Forelimb muscle (tissue), 1 donor: Measurements from ENCODE around the gene VPS51. TPM values are rescaled to one million over a fixed set of nuclear protein-coding genes. Genes with fewer than 3 reads are reported as not detected.

Source experiments
- polyA plus RNA-seq: library from polyadenylated mRNA; unstranded; fragments of 120-200 nt; gene quantifications from one replicate; pipeline ENCODE4 v1.2.1, GENCODE V29; 2013; ENCODE audit not compliant: insufficient read length

Gene VPS51
- polyA plus RNA-seq, 1 donor = 123 TPM

Other genes starting within 250 kb of the VPS51 start
- gene EHD1, start 217.6 kb upstream of the VPS51 start, polyA plus RNA-seq = 105 TPM
- gene ATG2A, start 179.0 kb upstream of the VPS51 start, polyA plus RNA-seq = 12.0 TPM
- 9.9 TPM for gene PPP2R5B, start 171.5 kb upstream of the VPS51 start, polyA plus RNA-seq
- 0.35 TPM for gene GPHA2, start 160.3 kb upstream of the VPS51 start, polyA plus RNA-seq
- gene MAJIN, start 124.1 kb upstream of the VPS51 start, polyA plus RNA-seq = not detected
- gene BATF2, start 99.2 kb upstream of the VPS51 start, polyA plus RNA-seq = 0.97 TPM
- 93.7 TPM for gene ARL2, start 82.1 kb upstream of the VPS51 start, polyA plus RNA-seq
- gene SNX15, start 68.8 kb upstream of the VPS51 start, polyA plus RNA-seq = 25.1 TPM
- gene SAC3D1, start 55.0 kb upstream of the VPS51 start, polyA plus RNA-seq = 12.5 TPM
- gene NAALADL1, start 37.7 kb upstream of the VPS51 start, polyA plus RNA-seq = 6.4 TPM
- 8.1 TPM for gene CDCA5, start 12.2 kb upstream of the VPS51 start, polyA plus RNA-seq
- gene ZFPL1, start 12.0 kb upstream of the VPS51 start, polyA plus RNA-seq = 21.0 TPM
- gene TM7SF2, start 15.7 kb downstream of the VPS51 start, polyA plus RNA-seq = 16.4 TPM
- gene ZNHIT2, start 21.5 kb downstream of the VPS51 start, polyA plus RNA-seq = 4.3 TPM
- gene FAU, start 25.9 kb downstream of the VPS51 start, polyA plus RNA-seq = 1,074 TPM
- 24.2 TPM for gene MRPL49, start 26.1 kb downstream of the VPS51 start, polyA plus RNA-seq
- gene SYVN1, start 38.3 kb downstream of the VPS51 start, polyA plus RNA-seq = 38.2 TPM
- not detected for gene SPDYC, start 74.0 kb downstream of the VPS51 start, polyA plus RNA-seq
- 73.1 TPM for gene CAPN1, start 85.7 kb downstream of the VPS51 start, polyA plus RNA-seq
- gene POLA2, start 165.7 kb downstream of the VPS51 start, polyA plus RNA-seq = 28.8 TPM
- gene CDC42EP2, start 218.7 kb downstream of the VPS51 start, polyA plus RNA-seq = 32.5 TPM
- gene DPF2, start 237.6 kb downstream of the VPS51 start, polyA plus RNA-seq = 42.2 TPM